ENCODE results near the gene SSH2.
"Not testable (repeated sequence)": the region's sequence is repeated elsewhere in the genome, so short reads cannot be mapped to it uniquely, and the experiment has no call there.

Gene SSH2

GRCh38 chr17:29929533-29930408, at the start of gene SSH2:
Gene SSH2, minus strand, starts transcription at chr17:29930228. Its CDS starts 228 bp downstream, at chr17:29930000.
- DNase-seq: peak; percentile 86

GRCh38 chr17:29977836-29978235, 47.8 kb upstream of the SSH2 start:
- no peak for DNase-seq

GRCh38 chr17:29973005-29973404, 43.0 kb upstream of the SSH2 start:
- no peak for DNase-seq

- no peak for DNase-seq
Measured at GRCh38 chr17:29972277-29972676, 42.2 kb upstream of the SSH2 start.

- no peak for DNase-seq
Measured at GRCh38 chr17:29968271-29968670, 38.2 kb upstream of the SSH2 start.

GRCh38 chr17:29962656-29963055, 32.6 kb upstream of the SSH2 start:
- no peak for DNase-seq

GRCh38 chr17:29959658-29960337, 29.8 kb upstream of the SSH2 start:
- DNase-seq: no peak

- DNase-seq: no peak
Measured at GRCh38 chr17:29958947-29959657, 29.1 kb upstream of the SSH2 start.

GRCh38 chr17:29957488-29957887, 27.5 kb upstream of the SSH2 start:
- not testable (repeated sequence) for DNase-seq

- no peak for DNase-seq
Measured at GRCh38 chr17:29956225-29956624, 26.2 kb upstream of the SSH2 start.

- no peak for DNase-seq
Measured at GRCh38 chr17:29954405-29954804, 24.4 kb upstream of the SSH2 start.

- no peak for DNase-seq
Measured at GRCh38 chr17:29949696-29950095, 19.7 kb upstream of the SSH2 start.

- DNase-seq: no peak
Measured at GRCh38 chr17:29948448-29949215, 18.6 kb upstream of the SSH2 start.

- no peak for DNase-seq
Measured at GRCh38 chr17:29945281-29945680, 15.3 kb upstream of the SSH2 start.

- DNase-seq: no peak
Measured at GRCh38 chr17:29941334-29941733, 11.3 kb upstream of the SSH2 start, which contains the start of gene EFCAB5. Gene EFCAB5, plus strand, starts transcription at chr17:29941634. Its CDS starts 163 bp downstream, at chr17:29941797.

GRCh38 chr17:29936724-29937123, 6.7 kb upstream of the SSH2 start:
- DNase-seq: no peak

GRCh38 chr17:29935909-29936308, 5.9 kb upstream of the SSH2 start:
- DNase-seq: not testable (repeated sequence)

- DNase-seq: no peak
Measured at GRCh38 chr17:29933379-29933778, 3.4 kb upstream of the SSH2 start.

- peak; percentile 36 for DNase-seq
Measured at GRCh38 chr17:29931231-29931932, 1.4 kb upstream of the SSH2 start.

GRCh38 chr17:29930409-29931010, 482 bp upstream of the SSH2 start:
- no peak for DNase-seq

GRCh38 chr17:29929006-29929532, 959 bp downstream of the SSH2 start:
- no peak for DNase-seq
